IPS-15b (cell line): ENCODE results near the gene CILP2.

Experiments used
- H3K27me3 ChIP-seq: one replicate; pipeline ENCODE4 v1.6.1; 2013; ENCODE audit warnings: low read length; ENCODE audit not compliant: control insufficient read depth, insufficient read depth
- H3K36me3 ChIP-seq: one replicate; pipeline ENCODE4 v1.6.1; 2013; ENCODE audit warnings: low read length; ENCODE audit not compliant: control insufficient read depth, insufficient read depth
- H3K4me1 ChIP-seq: one replicate; pipeline ENCODE4 v1.6.1; 2013; ENCODE audit warnings: mild to moderate bottlenecking, low read length; ENCODE audit not compliant: control insufficient read depth, insufficient read depth
- H3K4me3 ChIP-seq: one replicate; pipeline ENCODE4 v1.5.1; 2013; ENCODE audit warnings: low read depth, low read length
- H3K9ac ChIP-seq: one replicate; pipeline ENCODE4 v1.6.1; 2013; ENCODE audit warnings: low read depth, mild to moderate bottlenecking, low read length
- H3K9me3 ChIP-seq: one replicate; pipeline ENCODE4 v1.6.1; 2013; ENCODE audit warnings: mild to moderate bottlenecking, low read length; ENCODE audit not compliant: control insufficient read depth, insufficient read depth

The CILP2 gene

DNA sequence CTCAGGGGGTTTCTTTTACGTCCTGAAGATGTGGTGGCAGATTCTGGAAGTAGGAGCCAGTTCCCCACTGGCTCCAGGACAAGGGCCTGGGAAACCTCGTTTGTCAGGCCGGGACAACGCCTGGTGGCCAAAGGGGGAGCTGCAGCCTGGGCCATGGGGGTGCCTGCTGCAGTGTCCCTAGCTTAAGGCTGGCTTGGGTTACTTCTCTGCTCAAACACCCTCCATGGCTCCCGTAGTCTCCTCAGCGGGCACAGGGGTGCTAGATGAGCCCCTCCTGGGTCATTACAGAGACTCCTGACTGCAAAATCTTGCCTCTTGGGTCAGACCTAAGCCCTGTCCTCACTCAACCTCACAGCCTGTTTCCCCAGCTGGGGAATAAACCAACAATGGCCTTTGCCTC, 14.7 kb downstream of the CILP2 start:
- Histone ChIP-seq H3K27me3 (no peaks in the 10 kb centered on the region), H3K4me3 (no peak overlapping the region), H3K9ac (no peak overlapping the region), H3K36me3 (no peaks in the 10 kb centered on the region), H3K9me3 (no peaks in the 10 kb centered on the region), H3K4me1 (no peaks in the 10 kb centered on the region)

- Histone ChIP-seq H3K36me3 (no peaks in the 10 kb centered on the region), H3K9me3 (no peaks in the 10 kb centered on the region), H3K27me3 (no peaks in the 10 kb centered on the region), H3K4me3 (no peak overlapping the region), H3K9ac (no peak overlapping the region), H3K4me1 (no peaks in the 10 kb centered on the region)
Measured at GRCh38 chr19:19553670-19554069, 15.6 kb downstream of the CILP2 start.

DNA sequence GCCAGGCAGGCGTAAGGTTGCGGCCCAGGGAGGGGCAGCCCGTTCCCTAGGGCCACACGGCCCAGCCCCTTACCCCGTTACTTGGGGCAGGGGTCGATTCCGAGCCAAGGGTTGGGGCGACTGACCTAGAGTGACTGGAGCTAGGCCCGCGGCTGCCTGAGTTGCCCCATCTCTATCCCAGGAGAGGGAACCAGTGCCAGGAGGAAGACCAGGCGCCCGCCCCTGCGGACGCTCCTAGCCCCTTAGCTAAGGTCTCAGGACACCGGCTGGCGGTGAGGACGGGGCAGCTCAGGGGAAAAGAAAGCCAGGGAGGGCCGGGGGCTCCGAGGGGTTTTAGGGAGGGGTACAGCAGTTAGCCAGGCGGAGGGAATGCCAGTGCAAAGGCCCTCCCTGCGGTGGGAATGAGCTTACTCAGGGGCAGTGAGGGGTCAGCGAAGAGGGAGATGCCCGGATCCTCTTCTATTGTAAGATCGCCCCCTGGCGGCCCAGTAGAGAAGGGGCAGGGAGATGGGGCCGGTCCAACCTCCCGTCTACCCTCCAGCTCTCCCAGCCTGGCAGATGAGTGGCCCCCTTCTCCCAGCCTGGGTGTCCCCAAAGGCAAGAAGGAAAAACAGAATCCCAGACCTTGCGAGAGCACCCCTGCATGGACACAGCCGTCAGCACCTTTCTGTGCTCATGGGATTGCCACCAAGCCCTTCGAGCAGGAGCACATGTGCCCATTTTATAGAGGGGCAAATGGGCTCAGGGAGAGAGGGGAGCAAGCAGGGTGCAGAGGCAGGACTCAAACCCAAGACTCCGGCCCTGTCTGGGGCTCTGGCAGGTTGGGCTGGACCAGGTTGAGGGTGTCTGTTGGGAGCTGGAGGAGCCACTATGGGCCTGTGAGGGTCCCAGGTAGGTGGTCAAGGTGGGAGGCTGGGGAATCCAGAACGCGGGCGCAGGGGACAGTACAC, 16.3 kb downstream of the CILP2 start:
- H3K36me3 ChIP-seq, result no peaks in the 10 kb centered on the region
- no peaks in the 10 kb centered on the region for H3K27me3 ChIP-seq
- no peak overlapping the region for H3K9ac ChIP-seq
- H3K4me3 ChIP-seq, result no peak overlapping the region
- no peaks in the 10 kb centered on the region for H3K4me1 ChIP-seq
- H3K9me3 ChIP-seq, result no peaks in the 10 kb centered on the region

GRCh38 chr19:19558055-19558454, 20.0 kb downstream of the CILP2 start:
- Histone ChIP-seq H3K27me3 (no peaks in the 10 kb centered on the region), H3K36me3 (no peaks in the 10 kb centered on the region), H3K4me3 (no peak overlapping the region), H3K4me1 (no peaks in the 10 kb centered on the region), H3K9ac (no peak overlapping the region), H3K9me3 (no peaks in the 10 kb centered on the region)

DNA sequence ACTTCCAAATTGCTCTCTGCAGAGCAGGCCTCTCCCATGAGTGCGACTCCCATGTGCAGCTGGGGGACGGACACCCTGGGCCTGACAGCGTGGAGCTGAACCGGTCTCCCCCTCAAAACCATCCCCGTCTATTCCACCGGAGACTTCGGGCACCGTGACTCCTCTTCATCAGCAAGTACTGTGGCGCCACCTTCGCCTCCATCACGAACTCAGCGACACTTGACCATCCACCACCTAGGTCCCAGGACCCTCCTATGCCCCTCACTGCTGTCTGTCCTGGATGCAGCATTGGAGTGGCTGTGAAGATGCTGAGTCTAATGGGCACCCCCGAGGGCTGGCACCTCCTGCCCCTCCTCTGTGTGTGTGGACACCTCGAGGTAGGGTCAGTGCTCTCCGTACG, 20.6 kb downstream of the CILP2 start:
- no peaks in the 10 kb centered on the region for H3K36me3 ChIP-seq
- no peaks in the 10 kb centered on the region for H3K4me1 ChIP-seq
- no peak overlapping the region for H3K9ac ChIP-seq
- H3K27me3 ChIP-seq, result no peaks in the 10 kb centered on the region
- H3K9me3 ChIP-seq, result no peaks in the 10 kb centered on the region
- H3K4me3 ChIP-seq, result no peak overlapping the region

DNA sequence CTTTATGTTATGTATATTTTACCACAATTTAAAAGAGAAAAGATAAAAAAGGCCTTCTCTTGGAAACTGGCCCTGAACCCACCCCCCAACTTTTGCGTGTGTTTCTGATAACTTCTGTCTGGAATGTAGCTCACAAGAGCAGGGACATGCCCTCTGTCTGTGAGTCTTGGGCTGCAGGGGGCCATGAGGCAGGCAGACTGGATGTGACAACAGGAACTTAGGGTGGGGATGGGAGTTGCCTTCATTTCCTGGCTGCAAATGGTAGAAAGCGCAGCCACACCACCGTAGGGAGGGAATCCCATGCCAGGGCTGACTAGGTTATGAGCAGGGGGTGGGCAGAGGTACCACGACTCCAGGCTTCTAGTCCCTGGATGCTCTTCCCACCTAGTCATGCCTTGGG, 21.9 kb downstream of the CILP2 start:
- Histone ChIP-seq H3K27me3 (no peaks in the 10 kb centered on the region), H3K4me1 (no peaks in the 10 kb centered on the region), H3K36me3 (no peaks in the 10 kb centered on the region), H3K4me3 (no peak overlapping the region), H3K9ac (no peak overlapping the region), H3K9me3 (no peaks in the 10 kb centered on the region)

DNA sequence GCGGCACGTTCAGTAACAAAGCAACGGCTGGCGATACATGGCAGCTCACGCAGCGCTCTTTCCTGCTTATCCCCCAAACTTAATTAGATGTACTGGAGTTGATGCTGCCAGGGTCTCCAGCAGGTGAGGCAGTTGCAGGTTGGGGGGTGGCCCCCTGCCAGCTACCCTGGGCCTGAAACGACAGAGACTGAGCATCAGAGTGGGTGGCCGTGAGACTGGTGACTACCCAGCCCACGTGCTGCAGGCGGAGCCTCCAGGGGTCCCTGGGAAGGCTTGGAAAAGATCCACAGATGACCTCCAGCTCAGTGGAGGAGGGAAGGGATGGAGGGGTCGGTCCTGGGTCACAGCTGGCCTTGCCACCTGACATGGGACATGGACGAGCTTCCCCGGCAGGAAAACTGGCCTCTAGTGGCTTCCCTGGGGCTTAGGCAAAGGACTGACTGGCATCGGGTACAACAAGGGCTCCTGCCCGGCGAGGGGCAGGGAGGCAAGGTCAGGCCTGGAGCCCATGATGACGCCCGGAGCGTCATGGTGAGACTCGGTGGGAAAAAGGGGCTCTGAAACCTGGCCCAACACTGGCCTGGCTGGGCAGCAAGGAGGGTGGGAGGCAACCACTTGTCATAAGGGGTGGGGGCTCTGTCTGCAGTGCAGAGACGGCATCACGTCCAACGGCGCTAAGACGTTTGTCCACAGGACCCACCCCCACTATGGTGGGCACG, 24.0 kb downstream of the CILP2 start:
- H3K27me3 ChIP-seq, result no peaks in the 10 kb centered on the region
- no peaks in the 10 kb centered on the region for H3K9me3 ChIP-seq
- no peaks in the 10 kb centered on the region for H3K4me1 ChIP-seq
- H3K9ac ChIP-seq, result no peak overlapping the region
- H3K36me3 ChIP-seq, result no peaks in the 10 kb centered on the region
- no peak overlapping the region for H3K4me3 ChIP-seq

GRCh38 chr19:19562665-19563347, 24.7 kb downstream of the CILP2 start:
- H3K36me3 ChIP-seq, result no peaks in the 10 kb centered on the region
- no peak overlapping the region for H3K9ac ChIP-seq

DNA sequence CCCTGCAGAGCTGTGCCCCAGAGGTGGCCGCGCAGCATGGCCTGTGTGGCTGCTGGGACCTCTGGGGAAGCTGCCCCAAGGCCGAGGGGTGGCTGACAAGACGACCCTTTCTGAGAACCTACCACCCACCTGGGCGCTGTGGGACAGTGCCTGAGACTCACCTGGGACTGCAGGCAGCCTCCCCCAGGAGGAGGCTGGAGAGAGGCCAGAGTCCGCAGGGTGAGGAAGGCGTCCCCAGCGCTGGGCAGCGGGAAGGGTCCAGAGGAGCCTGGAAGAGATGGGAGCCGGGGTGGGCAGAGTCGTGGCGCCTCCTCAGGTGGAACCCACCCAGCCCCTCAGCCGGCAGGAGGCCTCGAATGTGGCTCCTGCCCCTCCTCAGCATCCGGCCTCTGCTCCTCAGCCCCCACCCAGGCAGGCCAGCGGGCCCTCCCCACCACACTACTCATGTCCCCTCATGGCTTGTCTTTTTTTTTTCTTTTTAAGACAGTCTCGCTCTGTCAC, 25.3 kb downstream of the CILP2 start:
- H3K9me3 ChIP-seq, result no peaks in the 10 kb centered on the region
- no peak overlapping the region for H3K4me3 ChIP-seq
- no peaks in the 10 kb centered on the region for H3K36me3 ChIP-seq
- H3K4me1 ChIP-seq, result no peaks in the 10 kb centered on the region
- H3K9ac ChIP-seq, result no peak overlapping the region
- no peaks in the 10 kb centered on the region for H3K27me3 ChIP-seq

More at GRCh38 chr19:19562665-19563347, 24.7 kb downstream of the CILP2 start:
- Histone ChIP-seq H3K9me3 (no peaks in the 10 kb centered on the region), H3K4me3 (no peak overlapping the region), H3K4me1 (no peaks in the 10 kb centered on the region), H3K27me3 (no peaks in the 10 kb centered on the region)

- Histone ChIP-seq H3K9me3 (no peaks in the 10 kb centered on the region), H3K4me3 (no peak overlapping the region), H3K4me1 (no peaks in the 10 kb centered on the region), H3K36me3 (no peaks in the 10 kb centered on the region), H3K9ac (no peak overlapping the region), H3K27me3 (no peaks in the 10 kb centered on the region)
Measured at GRCh38 chr19:19566306-19566705, 28.2 kb downstream of the CILP2 start.

- no peaks in the 10 kb centered on the region for H3K27me3 ChIP-seq
- H3K36me3 ChIP-seq, result no peaks in the 10 kb centered on the region
- H3K9ac ChIP-seq, result no peak overlapping the region
- no peaks in the 10 kb centered on the region for H3K4me1 ChIP-seq
- H3K9me3 ChIP-seq, result no peaks in the 10 kb centered on the region
- H3K4me3 ChIP-seq, result no peak overlapping the region
Measured at GRCh38 chr19:19567391-19567790, 29.3 kb downstream of the CILP2 start.
